HL-60 (cell line): ENCODE results near the gene ARHGAP40.

Source experiments
- CTCF ChIP-seq: IDR thresholded peaks from one replicate; pipeline ENCODE4 v1.5.1; 2011; ENCODE audit warnings: low read length, control low read depth, inconsistent platforms; ENCODE audit not compliant: insufficient read depth
- SPI1 ChIP-seq: IDR thresholded peaks from 2 replicates; pipeline ENCODE4 v1.6.1; 2012; ENCODE audit warnings: low read depth, mild to moderate bottlenecking, borderline replicate concordance

- no peak for TF ChIP-seq SPI1
- TF ChIP-seq CTCF, result no peak
These were observed 95.7 kb downstream of the ARHGAP40 start for GRCh38 chr20:38697306-38697705.
